Measurements from ENCODE around the gene POLR1D. TPM values are rescaled to one million over a fixed set of nuclear protein-coding genes. Genes with fewer than 3 reads are reported as not detected.

Gene POLR1D
- total and polyA plus RNA-seq, 8 donors, result 43.7 to 230 (median 139) TPM

DNA sequence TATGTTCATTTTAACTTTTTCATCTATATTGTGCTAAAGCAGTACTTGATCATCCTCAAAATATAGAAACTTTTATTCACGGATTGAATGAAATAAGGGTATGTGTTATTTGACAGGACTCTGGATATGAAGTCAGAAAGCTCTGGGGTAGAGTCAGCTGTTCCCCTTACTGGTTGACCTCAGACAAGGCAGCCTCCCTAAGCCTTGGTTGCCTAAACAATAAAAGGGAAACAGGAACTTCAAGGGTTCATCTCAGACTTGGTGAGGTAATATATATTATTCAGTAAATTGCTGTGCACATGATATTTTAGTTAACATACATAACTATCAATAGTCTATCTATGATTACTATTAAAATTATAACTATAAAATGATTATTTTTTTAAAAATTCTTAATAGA is 13.6 kb downstream of the POLR1D start:
- Histone ChIP-seq H3K36me3 (peaks cover 0 to 11% (median 4%) of the 10 kb centered on the region in 4 donors), H3K4me3 (no peak overlapping the region), H3K9me3 (no peaks in the 10 kb centered on the region), H3K4me1 (peaks cover 0 to 62% (median 39%) of the 10 kb centered on the region in 4 donors), H3K27me3 (no peaks in the 10 kb centered on the region), H3K27ac (no peak overlapping the region)
- 83 to 97% (median 92%) methylated on average over 1 of the region's 1 CpG for WGBS, 5 donors
- TF ChIP-seq EP300 (IDR thresholded peaks at IDR 0.05) (no peak), POLR2A (IDR thresholded peaks at IDR 0.05) (no peak), POLR2AphosphoS5 (IDR thresholded peaks at IDR 0.05) (no peak)
- TF ChIP-seq, protein P1, sequence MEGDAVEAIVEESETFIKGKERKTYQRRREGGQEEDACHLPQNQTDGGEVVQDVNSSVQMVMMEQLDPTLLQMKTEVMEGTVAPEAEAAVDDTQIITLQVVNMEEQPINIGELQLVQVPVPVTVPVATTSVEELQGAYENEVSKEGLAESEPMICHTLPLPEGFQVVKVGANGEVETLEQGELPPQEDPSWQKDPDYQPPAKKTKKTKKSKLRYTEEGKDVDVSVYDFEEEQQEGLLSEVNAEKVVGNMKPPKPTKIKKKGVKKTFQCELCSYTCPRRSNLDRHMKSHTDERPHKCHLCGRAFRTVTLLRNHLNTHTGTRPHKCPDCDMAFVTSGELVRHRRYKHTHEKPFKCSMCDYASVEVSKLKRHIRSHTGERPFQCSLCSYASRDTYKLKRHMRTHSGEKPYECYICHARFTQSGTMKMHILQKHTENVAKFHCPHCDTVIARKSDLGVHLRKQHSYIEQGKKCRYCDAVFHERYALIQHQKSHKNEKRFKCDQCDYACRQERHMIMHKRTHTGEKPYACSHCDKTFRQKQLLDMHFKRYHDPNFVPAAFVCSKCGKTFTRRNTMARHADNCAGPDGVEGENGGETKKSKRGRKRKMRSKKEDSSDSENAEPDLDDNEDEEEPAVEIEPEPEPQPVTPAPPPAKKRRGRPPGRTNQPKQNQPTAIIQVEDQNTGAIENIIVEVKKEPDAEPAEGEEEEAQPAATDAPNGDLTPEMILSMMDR (IDR thresholded peaks at IDR 0.05), result no peak
- DNase-seq, result no peak
- intact Hi-C loops (cut with DNase I; ENCODE audit: low total_unique reads), result no loop called here

DNA sequence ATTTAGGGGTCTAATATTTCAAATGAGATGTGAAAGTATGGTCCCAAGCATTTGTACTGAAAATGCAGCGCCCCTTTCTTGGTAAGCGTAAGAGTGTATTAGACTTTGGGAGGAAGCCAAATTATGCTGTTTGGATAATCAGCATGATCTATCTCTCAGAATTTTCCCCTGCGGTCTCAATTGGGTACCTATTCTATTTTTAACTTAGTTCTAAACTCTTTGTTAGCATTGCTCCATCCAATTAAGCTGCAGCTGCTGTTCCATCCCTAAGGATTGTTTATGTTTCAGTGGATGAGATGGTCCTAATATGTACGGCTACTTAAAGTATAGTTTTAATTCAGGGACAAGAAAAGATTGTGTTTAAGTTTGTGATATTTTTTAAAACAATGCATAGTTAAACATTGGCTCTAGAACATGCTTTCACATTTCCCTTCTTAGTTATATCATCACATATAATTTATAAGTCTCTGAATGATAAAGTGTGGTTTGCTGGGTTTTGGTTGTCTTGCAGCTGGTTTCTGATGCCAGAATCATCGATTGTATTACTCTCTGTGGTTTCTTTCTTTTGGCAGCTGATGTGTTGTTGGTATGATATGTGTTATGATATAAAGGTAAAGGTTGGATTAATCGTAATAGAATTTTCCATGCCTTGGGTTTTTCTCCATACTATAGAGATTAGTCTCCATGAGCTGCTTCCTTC is 15.0 kb downstream of the POLR1D start:
- H3K4me1 ChIP-seq, result peaks cover 0 to 64% (median 40%) of the 10 kb centered on the region in 4 donors
- no peaks in the 10 kb centered on the region for H3K9me3 ChIP-seq
- intact Hi-C loops (cut with DNase I; ENCODE audit: low total_unique reads), result no loop called here
- peak overlapping the region in 1 of 5 donors; percentile 40 for H3K27ac ChIP-seq
- no peak for TF ChIP-seq POLR2A (IDR thresholded peaks at IDR 0.05)
- TF ChIP-seq, protein P1 (IDR thresholded peaks at IDR 0.05), result no peak
- TF ChIP-seq EP300 (IDR thresholded peaks at IDR 0.05), result no peak
- no peak for TF ChIP-seq POLR2AphosphoS5 (IDR thresholded peaks at IDR 0.05)
- no peak for DNase-seq
- H3K27me3 ChIP-seq, result no peaks in the 10 kb centered on the region
- 42 to 56% (median 45%) methylated on average over 6 of the region's 6 CpGs for WGBS, 5 donors
- H3K36me3 ChIP-seq, result peaks cover 0 to 11% (median 4%) of the 10 kb centered on the region in 4 donors
- H3K4me3 ChIP-seq, result no peak overlapping the region

GRCh38 chr13:27637289-27637626 is 15.6 kb downstream of the POLR1D start:
- Histone ChIP-seq H3K27ac (no peak overlapping the region), H3K9me3 (no peaks in the 10 kb centered on the region), H3K4me3 (no peak overlapping the region), H3K27me3 (no peaks in the 10 kb centered on the region), H3K36me3 (peaks cover 0 to 9% (median 4%) of the 10 kb centered on the region in 4 donors), H3K4me1 (peaks cover 0 to 69% (median 42%) of the 10 kb centered on the region in 4 donors)
- no peak for DNase-seq
- TF ChIP-seq POLR2A (IDR thresholded peaks at IDR 0.05) (no peak), POLR2AphosphoS5 (IDR thresholded peaks at IDR 0.05) (no peak), EP300 (IDR thresholded peaks at IDR 0.05) (no peak)
- TF ChIP-seq, protein P1 (IDR thresholded peaks at IDR 0.05), result no peak
- intact Hi-C loops (cut with DNase I; ENCODE audit: low total_unique reads), result no loop called here
- WGBS, 5 donors, result 85 to 94% (median 89%) methylated on average over 1 of the region's 1 CpG

GRCh38 chr13:27638001-27638400 is 16.3 kb downstream of the POLR1D start:
- Histone ChIP-seq H3K36me3 (peaks cover 0 to 2% (median 0%) of the 10 kb centered on the region in 4 donors), H3K9me3 (no peaks in the 10 kb centered on the region), H3K4me1 (peaks cover 0 to 75% (median 45%) of the 10 kb centered on the region in 4 donors), H3K27ac (peak overlapping the region in 3 of 5 donors; percentile 28 to 66 (median 45)), H3K4me3 (no peak overlapping the region), H3K27me3 (no peaks in the 10 kb centered on the region)
- 81 to 98% (median 92%) methylated on average over 1 of the region's 1 CpG for WGBS, 5 donors
- intact Hi-C loops (cut with DNase I; ENCODE audit: low total_unique reads), result no loop called here
- DNase-seq, result no peak
- no peak for TF ChIP-seq EP300 (IDR thresholded peaks at IDR 0.05)
- TF ChIP-seq, protein P1 (IDR thresholded peaks at IDR 0.05), result no peak
- TF ChIP-seq POLR2A (IDR thresholded peaks at IDR 0.05), result no peak
- no peak for TF ChIP-seq POLR2AphosphoS5 (IDR thresholded peaks at IDR 0.05)
